ENCODE results near the gene YWHAE.
"Not testable (repeated sequence)": the region's sequence is repeated elsewhere in the genome, so short reads cannot be mapped to it uniquely, and the experiment has no call there.

GRCh38 chr17:1395876-1396665 is 4.0 kb downstream of the YWHAE start:
- not testable (repeated sequence) for TF ChIP-seq POLR2A (IDR thresholded peaks at IDR 0.05; ENCODE audit: low read depth, low read length); CTCF (conservative IDR thresholded peaks at IDR 0.05; ENCODE audit: low read depth, low read length); MAFK (IDR thresholded peaks at IDR 0.05; ENCODE audit: low read depth, low read length); ELK1 (IDR thresholded peaks at IDR 0.05; ENCODE audit: borderline replicate concordance, low read depth, low read length); RFX5 (IDR thresholded peaks at IDR 0.05; ENCODE audit: low read depth, low read length); SMC3 (IDR thresholded peaks at IDR 0.05; ENCODE audit: low read depth, low read length)
